Measurements from ENCODE around the gene TRIM4.

DNA sequence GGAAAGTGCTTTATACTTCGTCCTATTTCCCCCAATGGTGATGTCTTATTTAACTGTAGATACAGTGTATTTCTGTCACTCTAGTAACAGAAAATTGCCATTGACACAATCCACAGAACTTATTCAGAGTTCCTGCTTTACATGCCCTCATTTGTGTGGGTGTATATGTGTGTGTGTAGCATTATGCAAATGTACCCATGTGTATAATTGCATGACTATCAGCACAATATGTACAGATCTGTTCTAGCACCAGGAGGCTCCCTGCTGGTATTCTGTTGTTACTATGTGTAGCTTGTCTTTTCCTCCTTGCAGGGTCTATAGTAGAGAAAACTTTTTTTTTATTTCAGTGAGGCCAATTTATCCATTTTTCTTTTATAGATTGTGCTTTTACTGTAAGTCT is 75.0 kb downstream of the TRIM4 start:
- TF ChIP-seq, protein P1, sequence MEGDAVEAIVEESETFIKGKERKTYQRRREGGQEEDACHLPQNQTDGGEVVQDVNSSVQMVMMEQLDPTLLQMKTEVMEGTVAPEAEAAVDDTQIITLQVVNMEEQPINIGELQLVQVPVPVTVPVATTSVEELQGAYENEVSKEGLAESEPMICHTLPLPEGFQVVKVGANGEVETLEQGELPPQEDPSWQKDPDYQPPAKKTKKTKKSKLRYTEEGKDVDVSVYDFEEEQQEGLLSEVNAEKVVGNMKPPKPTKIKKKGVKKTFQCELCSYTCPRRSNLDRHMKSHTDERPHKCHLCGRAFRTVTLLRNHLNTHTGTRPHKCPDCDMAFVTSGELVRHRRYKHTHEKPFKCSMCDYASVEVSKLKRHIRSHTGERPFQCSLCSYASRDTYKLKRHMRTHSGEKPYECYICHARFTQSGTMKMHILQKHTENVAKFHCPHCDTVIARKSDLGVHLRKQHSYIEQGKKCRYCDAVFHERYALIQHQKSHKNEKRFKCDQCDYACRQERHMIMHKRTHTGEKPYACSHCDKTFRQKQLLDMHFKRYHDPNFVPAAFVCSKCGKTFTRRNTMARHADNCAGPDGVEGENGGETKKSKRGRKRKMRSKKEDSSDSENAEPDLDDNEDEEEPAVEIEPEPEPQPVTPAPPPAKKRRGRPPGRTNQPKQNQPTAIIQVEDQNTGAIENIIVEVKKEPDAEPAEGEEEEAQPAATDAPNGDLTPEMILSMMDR (IDR thresholded peaks at IDR 0.05; ENCODE audit: insufficient read depth, low read length, poor library complexity, severe bottlenecking) = no peak
- no peak for TF ChIP-seq EZH2phosphoT487 (conservative IDR thresholded peaks at IDR 0.05; ENCODE audit: low read length)
